ENCODE data around the gene CCDC148. TPM values are rescaled to one million over a fixed set of nuclear protein-coding genes. Genes with fewer than 3 reads are reported as not detected.
A peak's percentile ranks its signal among the peaks of the same experiment; 100 is the strongest.
"Not testable (repeated sequence)": the region's sequence is repeated elsewhere in the genome, so short reads cannot be mapped to it uniquely, and the experiment has no call there.

CCDC148 gene
- total RNA-seq, 1 donor from 2014 or later: 16.0 TPM

GRCh38 chr2:158293722-158294121, 162.8 kb downstream of the CCDC148 start:
- no peak for DNase-seq (ENCODE audit: low read depth)

- DNase-seq (ENCODE audit: low read depth): no peak
Observed at GRCh38 chr2:158291544-158292180, 164.9 kb downstream of the CCDC148 start.

- DNase-seq (ENCODE audit: low read depth): no peak
Observed at GRCh38 chr2:158290225-158290624, 166.3 kb downstream of the CCDC148 start.

GRCh38 chr2:158276619-158277471, 179.7 kb downstream of the CCDC148 start:
- no peak for DNase-seq (ENCODE audit: low read depth)

GRCh38 chr2:158273791-158274190, 182.8 kb downstream of the CCDC148 start:
- no peak for DNase-seq (ENCODE audit: low read depth)

GRCh38 chr2:158270536-158270935, 186.0 kb downstream of the CCDC148 start:
- no peak for DNase-seq (ENCODE audit: low read depth)

GRCh38 chr2:158269143-158269542, 187.4 kb downstream of the CCDC148 start:
- no peak for DNase-seq (ENCODE audit: low read depth)

- DNase-seq (ENCODE audit: low read depth): no peak
Observed at GRCh38 chr2:158266111-158266510, 190.4 kb downstream of the CCDC148 start.

GRCh38 chr2:158255257-158255656, 201.3 kb downstream of the CCDC148 start:
- DNase-seq (ENCODE audit: low read depth): no peak

- DNase-seq (ENCODE audit: low read depth): no peak
Observed at GRCh38 chr2:158253170-158253569, 203.4 kb downstream of the CCDC148 start.

- DNase-seq (ENCODE audit: low read depth): no peak
Observed at GRCh38 chr2:158251356-158251755, 205.2 kb downstream of the CCDC148 start.

- no peak for DNase-seq (ENCODE audit: low read depth)
Observed at GRCh38 chr2:158243392-158243791, 213.2 kb downstream of the CCDC148 start.

- no peak for DNase-seq (ENCODE audit: low read depth)
Observed at GRCh38 chr2:158242280-158242679, 214.3 kb downstream of the CCDC148 start.

- no peak for DNase-seq (ENCODE audit: low read depth)
Observed at GRCh38 chr2:158240975-158241374, 215.6 kb downstream of the CCDC148 start.

GRCh38 chr2:158239271-158239670, 217.3 kb downstream of the CCDC148 start:
- DNase-seq (ENCODE audit: low read depth): no peak

GRCh38 chr2:158234497-158234896, 222.1 kb downstream of the CCDC148 start:
- DNase-seq (ENCODE audit: low read depth): no peak

- peak; percentile 63 for DNase-seq (ENCODE audit: low read depth)
Observed at GRCh38 chr2:158232476-158232875, 224.1 kb downstream of the CCDC148 start.

GRCh38 chr2:158228943-158229508, 227.5 kb downstream of the CCDC148 start:
- no peak for DNase-seq (ENCODE audit: low read depth)

- not testable (repeated sequence) for DNase-seq (ENCODE audit: low read depth)
Observed at GRCh38 chr2:158223066-158223465, 233.5 kb downstream of the CCDC148 start.

- DNase-seq (ENCODE audit: low read depth): no peak
Observed at GRCh38 chr2:158221063-158222020, 235.2 kb downstream of the CCDC148 start.

GRCh38 chr2:158217593-158217992, 239.0 kb downstream of the CCDC148 start:
- DNase-seq (ENCODE audit: low read depth): no peak

GRCh38 chr2:158214431-158214830, 242.1 kb downstream of the CCDC148 start:
- DNase-seq (ENCODE audit: low read depth): peak; percentile 75

Data from renal cortical epithelial cell (primary cell).